Vagina (tissue), 2 donors: ENCODE measurements around the gene IL24. TPM values are rescaled to one million over a fixed set of nuclear protein-coding genes. Genes with fewer than 3 reads are reported as not detected.

Source experiments
- DNase-seq, 2 donors: peaks; one replicate each; pipeline ENCODE4 v3.0.0-alpha.2; 2017; ENCODE audit errors: extremely low spot score in 2 of 2
- H3K27ac ChIP-seq: fragments of 200-600 bp; sonication (generic); one replicate; pipeline ENCODE4 v1.5.1; 2019
- H3K27me3 ChIP-seq: fragments of 200-600 bp; sonication (generic); one replicate; pipeline ENCODE4 v1.5.1; 2019
- H3K36me3 ChIP-seq, 2 donors: fragments of 200-600 bp; sonication (generic); one replicate each; pipeline ENCODE4 v1.5.1; 2017 to 2019
- H3K4me1 ChIP-seq: fragments of 200-600 bp; sonication (generic); one replicate; pipeline ENCODE4 v1.5.1; 2019
- H3K4me3 ChIP-seq, 2 donors: fragments of 200-600 bp; sonication (generic); 1 replicate in 1 of 2; 2 replicates in 1 of 2; pipeline ENCODE4 v1.5.1; 2016 to 2019
- H3K9me3 ChIP-seq: fragments of 200-600 bp; sonication (generic); one replicate; pipeline ENCODE4 v1.5.1; 2019
- POLR2A ChIP-seq, 2 donors: fragments of 450-650 bp; IDR thresholded peaks; one replicate each; pipeline ENCODE4 v1.6.1; 2017; ENCODE audit warnings: antibody characterized with exemption in 2 of 2, mild to moderate bottlenecking in 2 of 2, moderate library complexity in 2 of 2
- POLR2AphosphoS5 ChIP-seq, 2 donors: sonication (generic); formaldehyde crosslinking; IDR thresholded peaks; one replicate each; pipeline ENCODE4 v1.9.0; 2017; ENCODE audit warnings: antibody characterized with exemption in 2 of 2, mild to moderate bottlenecking in 2 of 2, low read depth in 1 of 2; ENCODE audit not compliant: insufficient read depth in 1 of 2
- intact Hi-C: fragments of 100-400 bp; cut with DNase I; formaldehyde crosslinking; loops from one replicate; pipeline ENCODE4 v1.15.1; 2023
- total RNA-seq: library from RNA; depleted of rRNA; stranded (reverse); fragments of >200 nt; gene quantifications from one replicate; pipeline ENCODE4 v1.2.3, GENCODE V29; 2016
- TF ChIP-seq, protein P1 (sequence below), 3 experiments: fragments of 450-650 bp in 2 of 3; fragments of 200-600 bp in 1 of 3; sonication (generic) in 1 of 3; IDR thresholded peaks; one replicate each; pipeline ENCODE4 v1.5.1; 2017 to 2019; ENCODE audit warnings: antibody characterized with exemption in 3 of 3, mild to moderate bottlenecking in 2 of 3, moderate library complexity in 2 of 3

IL24 gene
- total RNA-seq, 1 donor from 2014 or later, result 1.5 TPM

- no peaks in the 10 kb centered on the region for H3K4me1 ChIP-seq
- TF ChIP-seq, protein P1, sequence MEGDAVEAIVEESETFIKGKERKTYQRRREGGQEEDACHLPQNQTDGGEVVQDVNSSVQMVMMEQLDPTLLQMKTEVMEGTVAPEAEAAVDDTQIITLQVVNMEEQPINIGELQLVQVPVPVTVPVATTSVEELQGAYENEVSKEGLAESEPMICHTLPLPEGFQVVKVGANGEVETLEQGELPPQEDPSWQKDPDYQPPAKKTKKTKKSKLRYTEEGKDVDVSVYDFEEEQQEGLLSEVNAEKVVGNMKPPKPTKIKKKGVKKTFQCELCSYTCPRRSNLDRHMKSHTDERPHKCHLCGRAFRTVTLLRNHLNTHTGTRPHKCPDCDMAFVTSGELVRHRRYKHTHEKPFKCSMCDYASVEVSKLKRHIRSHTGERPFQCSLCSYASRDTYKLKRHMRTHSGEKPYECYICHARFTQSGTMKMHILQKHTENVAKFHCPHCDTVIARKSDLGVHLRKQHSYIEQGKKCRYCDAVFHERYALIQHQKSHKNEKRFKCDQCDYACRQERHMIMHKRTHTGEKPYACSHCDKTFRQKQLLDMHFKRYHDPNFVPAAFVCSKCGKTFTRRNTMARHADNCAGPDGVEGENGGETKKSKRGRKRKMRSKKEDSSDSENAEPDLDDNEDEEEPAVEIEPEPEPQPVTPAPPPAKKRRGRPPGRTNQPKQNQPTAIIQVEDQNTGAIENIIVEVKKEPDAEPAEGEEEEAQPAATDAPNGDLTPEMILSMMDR (IDR thresholded peaks at IDR 0.05), result no peak
- peak in 1 of 2 donors; percentile 9 for TF ChIP-seq POLR2AphosphoS5 (IDR thresholded peaks at IDR 0.05; ENCODE audit: insufficient read depth in 1 of 2, low read depth in 1 of 2)
- intact Hi-C loops, result no loop called here
- no peak overlapping the region for H3K27ac ChIP-seq
- no peak overlapping the region for H3K4me3 ChIP-seq
- H3K27me3 ChIP-seq, result no peaks in the 10 kb centered on the region
- H3K36me3 ChIP-seq, result no peaks in the 10 kb centered on the region
- no peaks in the 10 kb centered on the region for H3K9me3 ChIP-seq
- no peak for DNase-seq
Measured at GRCh38 chr1:206939841-206940587, 42.8 kb downstream of the IL24 start.

DNA sequence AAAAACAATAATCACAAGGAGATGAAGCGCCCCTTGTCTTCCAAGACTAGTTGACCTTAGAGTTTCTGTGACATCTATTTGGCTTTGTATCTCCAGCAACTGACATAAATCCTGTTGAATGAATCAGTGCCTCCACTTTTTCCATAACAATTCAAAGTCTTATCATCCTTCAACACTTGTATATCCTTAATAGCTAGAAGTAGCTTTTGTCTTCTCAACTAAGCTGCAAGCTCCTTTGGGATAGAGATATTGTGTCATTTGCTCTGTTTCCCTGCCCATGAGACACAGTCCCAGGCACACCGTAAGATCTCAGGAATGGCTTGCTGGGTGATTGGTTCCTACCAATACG is 43.3 kb downstream of the IL24 start:
- no peaks in the 10 kb centered on the region for H3K36me3 ChIP-seq
- H3K4me1 ChIP-seq, result no peaks in the 10 kb centered on the region
- no peak overlapping the region for H3K4me3 ChIP-seq
- no peak overlapping the region for H3K27ac ChIP-seq
- H3K27me3 ChIP-seq, result no peaks in the 10 kb centered on the region
- no peak for DNase-seq
- TF ChIP-seq POLR2A (IDR thresholded peaks at IDR 0.05) (no peak), POLR2AphosphoS5 (IDR thresholded peaks at IDR 0.05; ENCODE audit: insufficient read depth in 1 of 2, low read depth in 1 of 2) (no peak)
- TF ChIP-seq, protein P1 (IDR thresholded peaks at IDR 0.05), result no peak
- H3K9me3 ChIP-seq, result no peaks in the 10 kb centered on the region
- intact Hi-C loops, result no loop called here

DNA sequence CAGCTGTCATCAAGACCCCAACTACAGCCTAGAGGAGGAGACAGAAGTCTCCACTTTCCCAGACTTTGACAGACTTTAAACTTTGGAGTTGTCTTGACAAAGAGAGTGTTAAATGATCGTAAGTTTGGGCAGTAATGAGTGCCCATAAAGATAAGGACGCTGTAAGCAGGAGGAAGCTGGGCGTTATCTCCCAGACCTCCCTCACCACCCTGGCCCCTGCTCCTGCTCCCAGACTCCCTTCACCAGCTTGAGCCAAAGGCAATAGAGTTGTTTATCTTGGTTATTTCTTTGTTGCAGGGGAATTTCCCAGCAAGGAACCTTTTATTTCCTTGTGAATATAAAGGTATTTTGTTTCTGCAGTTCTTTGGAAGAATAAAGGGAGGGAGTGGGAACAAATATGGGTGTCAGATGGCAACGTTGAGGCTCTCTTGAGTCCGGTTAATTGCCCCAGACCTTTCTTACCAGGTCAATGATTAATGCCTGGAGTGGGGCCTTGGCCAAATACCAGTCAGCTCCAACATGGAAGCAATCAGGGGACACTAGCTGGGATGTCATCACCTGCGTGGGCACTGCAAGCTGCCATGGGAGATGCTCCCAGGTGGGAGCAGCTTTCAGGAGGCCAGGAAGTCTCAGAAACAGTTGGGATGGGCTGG is 44.6 kb downstream of the IL24 start:
- Histone ChIP-seq H3K4me1 (no peaks in the 10 kb centered on the region), H3K9me3 (no peaks in the 10 kb centered on the region), H3K36me3 (no peaks in the 10 kb centered on the region), H3K27ac (no peak overlapping the region), H3K4me3 (no peak overlapping the region), H3K27me3 (no peaks in the 10 kb centered on the region)
- intact Hi-C loops, result no loop called here
- DNase-seq, result no peak
- TF ChIP-seq POLR2A (IDR thresholded peaks at IDR 0.05), result no peak
- no peak for TF ChIP-seq POLR2AphosphoS5 (IDR thresholded peaks at IDR 0.05; ENCODE audit: insufficient read depth in 1 of 2, low read depth in 1 of 2)
- TF ChIP-seq, protein P1 (IDR thresholded peaks at IDR 0.05), result no peak

DNA sequence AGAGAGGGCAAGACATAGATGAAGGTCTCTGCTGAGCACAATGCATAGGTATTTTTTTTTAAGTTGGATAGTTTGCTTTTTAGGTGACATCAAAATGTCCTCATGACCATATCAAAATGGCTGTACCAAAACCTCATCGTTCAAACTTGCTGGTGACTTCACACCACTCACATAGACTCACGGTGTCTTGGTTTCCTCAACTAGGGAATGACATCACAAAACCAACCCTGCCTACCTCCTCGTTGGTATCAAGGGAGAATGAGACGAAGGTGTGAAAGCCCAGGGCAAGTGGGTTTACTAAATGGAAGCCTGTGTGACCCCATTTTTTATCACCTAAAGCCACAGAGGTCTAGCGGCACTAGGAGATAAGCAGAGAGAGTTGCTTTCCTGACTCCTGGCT is 47.5 kb downstream of the IL24 start:
- H3K4me1 ChIP-seq, result no peaks in the 10 kb centered on the region

More for the DNA sequence above, 47.5 kb downstream of the IL24 start:
- no peak for DNase-seq
- no peak overlapping the region for H3K4me3 ChIP-seq
- no peaks in the 10 kb centered on the region for H3K9me3 ChIP-seq
- intact Hi-C loops, result no loop called here
- no peaks in the 10 kb centered on the region for H3K36me3 ChIP-seq
- no peaks in the 10 kb centered on the region for H3K27me3 ChIP-seq
- H3K27ac ChIP-seq, result no peak overlapping the region
- TF ChIP-seq, protein P1 (IDR thresholded peaks at IDR 0.05), result no peak
- TF ChIP-seq POLR2A (IDR thresholded peaks at IDR 0.05) (no peak), POLR2AphosphoS5 (IDR thresholded peaks at IDR 0.05; ENCODE audit: insufficient read depth in 1 of 2, low read depth in 1 of 2) (no peak)
